Glutamatergic neuron (in vitro differentiated cells): ENCODE measurements around the gene SCGB1A1. TPM values are rescaled to one million over a fixed set of nuclear protein-coding genes. Genes with fewer than 3 reads are reported as not detected.

Experiments
- DNase-seq: peaks from one replicate; pipeline ENCODE4 v3.0.0; 2022
- H3K27ac Mint-ChIP-seq: one replicate; pipeline ENCODE4 v1.8.0; 2020; ENCODE audit warnings: mild to moderate bottlenecking, mixed read lengths, inconsistent platforms; ENCODE audit not compliant: unreplicated experiment
- H3K27me3 Mint-ChIP-seq: one replicate; pipeline ENCODE4 v1.8.0; 2020; ENCODE audit warnings: mild to moderate bottlenecking, moderate library complexity, mixed read lengths, inconsistent platforms; ENCODE audit not compliant: unreplicated experiment
- H3K36me3 Mint-ChIP-seq: one replicate; pipeline ENCODE4 v1.8.0; 2020; ENCODE audit warnings: mild to moderate bottlenecking, mixed read lengths, inconsistent platforms; ENCODE audit not compliant: unreplicated experiment
- H3K4me1 Mint-ChIP-seq: one replicate; pipeline ENCODE4 v1.8.0; 2020; ENCODE audit warnings: mild to moderate bottlenecking, low read depth, mixed read lengths, inconsistent platforms; ENCODE audit not compliant: unreplicated experiment
- H3K4me3 Mint-ChIP-seq: one replicate; pipeline ENCODE4 v1.8.0; 2020; ENCODE audit warnings: mild to moderate bottlenecking, mixed read lengths, inconsistent platforms; ENCODE audit not compliant: unreplicated experiment
- H3K9me3 Mint-ChIP-seq: one replicate; pipeline ENCODE4 v1.8.0; 2020; ENCODE audit warnings: mild to moderate bottlenecking, moderate library complexity, mixed read lengths, inconsistent platforms; ENCODE audit not compliant: unreplicated experiment
- total RNA-seq: library from RNA; stranded (reverse); fragmentation: NEBNext Ultra II Directional; extraction: Animal tissue kit (Norgen Biotek cat#: 25700); gene quantifications from one replicate; pipeline ENCODE4 v1.2.1, GENCODE V29; 2021; ENCODE audit not compliant: unreplicated experiment
- TF ChIP-seq, protein P1 (sequence below): fragments of 200-600 bp; sonication (generic); IDR thresholded peaks from one replicate; pipeline ENCODE4 v1.5.0; 2021; ENCODE audit not compliant: partially characterized antibody, unreplicated experiment

Gene SCGB1A1
- total RNA-seq, 1 donor from 2014 or later = not detected

DNA sequence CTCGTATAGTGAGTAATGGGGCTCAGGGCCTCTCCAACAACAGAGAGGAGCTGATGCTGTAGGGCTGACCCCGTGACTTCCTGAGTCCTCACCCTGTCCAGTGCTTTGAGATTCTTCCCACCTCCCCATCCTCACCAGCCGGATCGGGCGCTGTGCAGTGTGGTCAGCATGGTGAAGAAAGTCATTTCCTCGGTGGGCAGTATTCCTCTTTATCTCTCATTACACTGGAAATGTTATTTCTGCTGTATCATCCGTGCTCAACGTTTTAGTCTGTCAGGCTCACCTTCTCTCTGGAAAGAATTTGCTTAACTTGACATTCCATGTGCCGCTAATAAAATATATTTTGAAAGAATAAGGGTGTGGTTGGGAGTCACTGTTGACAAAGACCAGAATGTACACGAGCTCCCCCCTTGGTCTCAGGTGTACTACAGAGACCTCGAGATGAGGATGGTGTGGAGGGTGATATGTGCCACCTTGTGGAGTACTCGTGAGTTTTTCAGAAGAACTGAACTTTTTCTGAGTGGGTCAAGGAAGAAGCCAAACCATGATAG lies 25.7 kb upstream of the SCGB1A1 start:
- Mint-ChIP-seq H3K4me1 (peaks cover 33% of the 10 kb centered on the region), H3K4me3 (no peak overlapping the region), H3K27me3 (peaks cover 8% of the 10 kb centered on the region), H3K9me3 (peaks cover 9% of the 10 kb centered on the region), H3K36me3 (peaks cover 7% of the 10 kb centered on the region), H3K27ac (no peak overlapping the region)
- TF ChIP-seq, protein P1, sequence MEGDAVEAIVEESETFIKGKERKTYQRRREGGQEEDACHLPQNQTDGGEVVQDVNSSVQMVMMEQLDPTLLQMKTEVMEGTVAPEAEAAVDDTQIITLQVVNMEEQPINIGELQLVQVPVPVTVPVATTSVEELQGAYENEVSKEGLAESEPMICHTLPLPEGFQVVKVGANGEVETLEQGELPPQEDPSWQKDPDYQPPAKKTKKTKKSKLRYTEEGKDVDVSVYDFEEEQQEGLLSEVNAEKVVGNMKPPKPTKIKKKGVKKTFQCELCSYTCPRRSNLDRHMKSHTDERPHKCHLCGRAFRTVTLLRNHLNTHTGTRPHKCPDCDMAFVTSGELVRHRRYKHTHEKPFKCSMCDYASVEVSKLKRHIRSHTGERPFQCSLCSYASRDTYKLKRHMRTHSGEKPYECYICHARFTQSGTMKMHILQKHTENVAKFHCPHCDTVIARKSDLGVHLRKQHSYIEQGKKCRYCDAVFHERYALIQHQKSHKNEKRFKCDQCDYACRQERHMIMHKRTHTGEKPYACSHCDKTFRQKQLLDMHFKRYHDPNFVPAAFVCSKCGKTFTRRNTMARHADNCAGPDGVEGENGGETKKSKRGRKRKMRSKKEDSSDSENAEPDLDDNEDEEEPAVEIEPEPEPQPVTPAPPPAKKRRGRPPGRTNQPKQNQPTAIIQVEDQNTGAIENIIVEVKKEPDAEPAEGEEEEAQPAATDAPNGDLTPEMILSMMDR = no peak
- no peak for DNase-seq

- peaks cover 8% of the 10 kb centered on the region for H3K27me3 Mint-ChIP-seq
- peaks cover 9% of the 10 kb centered on the region for H3K9me3 Mint-ChIP-seq
- no peak overlapping the region for H3K27ac Mint-ChIP-seq
- no peak for DNase-seq
- no peak overlapping the region for H3K4me3 Mint-ChIP-seq
- H3K4me1 Mint-ChIP-seq = peaks cover 39% of the 10 kb centered on the region
- TF ChIP-seq, protein P1 = no peak
- H3K36me3 Mint-ChIP-seq = peaks cover 7% of the 10 kb centered on the region
Observed at GRCh38 chr11:62393735-62394134, 25.1 kb upstream of the SCGB1A1 start.

- Mint-ChIP-seq H3K27ac (peak overlapping the region; percentile 82), H3K4me1 (peaks cover 41% of the 10 kb centered on the region), H3K36me3 (peaks cover 7% of the 10 kb centered on the region), H3K27me3 (peaks cover 8% of the 10 kb centered on the region), H3K4me3 (peak overlapping the region; percentile 83), H3K9me3 (peaks cover 12% of the 10 kb centered on the region)
- TF ChIP-seq, protein P1 = peak; percentile 77
- peak; percentile 76 for DNase-seq
Observed at GRCh38 chr11:62394825-62395538, 23.9 kb upstream of the SCGB1A1 start.

GRCh38 chr11:62395885-62396551 lies 22.8 kb upstream of the SCGB1A1 start:
- Mint-ChIP-seq H3K36me3 (peaks cover 7% of the 10 kb centered on the region), H3K4me3 (no peak overlapping the region), H3K27me3 (peaks cover 8% of the 10 kb centered on the region), H3K4me1 (peaks cover 41% of the 10 kb centered on the region), H3K9me3 (peaks cover 12% of the 10 kb centered on the region), H3K27ac (no peak overlapping the region)
- DNase-seq = no peak
- TF ChIP-seq, protein P1 = no peak
